Neuronal stem cell (in vitro differentiated cells): ENCODE results near the gene PRSS21.

ENCODE experiments used
- DNase-seq: peaks from one replicate; pipeline ENCODE4 v3.0.0-alpha.2; 2013; ENCODE audit warnings: low spot score
- H2AFZ ChIP-seq: one replicate; pipeline ENCODE4 v1.6.1; 2013; ENCODE audit warnings: mild to moderate bottlenecking, low read length, inconsistent platforms
- H2AK5ac ChIP-seq: 2 replicates; pipeline ENCODE4 v1.6.1; 2013; ENCODE audit warnings: low read depth, mild to moderate bottlenecking, inconsistent platforms, low read length, moderate library complexity, mixed read lengths
- H2BK120ac ChIP-seq: 2 replicates; pipeline ENCODE4 v1.6.1; 2013; ENCODE audit warnings: low read depth, mild to moderate bottlenecking, inconsistent platforms, low read length, moderate library complexity, mixed read lengths
- H2BK12ac ChIP-seq: one replicate; pipeline ENCODE4 v1.6.1; 2013; ENCODE audit warnings: low read length, inconsistent platforms
- H2BK15ac ChIP-seq: 2 replicates; pipeline ENCODE4 v1.6.1; 2013; ENCODE audit warnings: mild to moderate bottlenecking, low read length, inconsistent platforms, mixed read lengths
- H2BK5ac ChIP-seq: one replicate; pipeline ENCODE4 v1.6.1; 2013; ENCODE audit warnings: inconsistent platforms, mild to moderate bottlenecking, low read length, moderate library complexity
- H3K14ac ChIP-seq: one replicate; pipeline ENCODE4 v1.6.1; 2013; ENCODE audit warnings: low read length, inconsistent platforms
- H3K18ac ChIP-seq: 2 replicates; pipeline ENCODE4 v1.6.1; 2013; ENCODE audit warnings: low read length, inconsistent platforms
- H3K23ac ChIP-seq: 2 replicates; pipeline ENCODE4 v1.6.1; 2013; ENCODE audit warnings: low read depth, mild to moderate bottlenecking, mixed read lengths, low read length, inconsistent platforms; ENCODE audit not compliant: poor library complexity
- H3K27ac ChIP-seq: replicated peaks from 3 replicates; pipeline ENCODE4 v1.5.1; 2013; ENCODE audit warnings: low read length, inconsistent platforms
- H3K27me3 ChIP-seq, 3 experiments: 2 replicates each; pipeline ENCODE4 v1.6.1; 2013; ENCODE audit warnings: low read length in 3 of 3, mild to moderate bottlenecking in 2 of 3, inconsistent platforms in 1 of 3, low read depth in 1 of 3, mixed read lengths in 1 of 3, moderate library complexity in 1 of 3; ENCODE audit not compliant: control insufficient read depth in 3 of 3, insufficient read depth in 3 of 3
- H3K36me3 ChIP-seq, 2 donors: replicated peaks in 1 of 2; 2 replicates each; pipeline ENCODE4 v1.6.1; 2013; ENCODE audit warnings: low read length in 2 of 2; ENCODE audit not compliant: control insufficient read depth in 2 of 2, insufficient read depth in 2 of 2
- H3K4ac ChIP-seq: 2 replicates; pipeline ENCODE4 v1.6.1; 2013; ENCODE audit warnings: inconsistent platforms, mild to moderate bottlenecking, low read length, moderate library complexity
- H3K4me1 ChIP-seq, 2 donors: 1 replicate in 1 of 2; 2 replicates in 1 of 2; pipeline ENCODE4 v1.6.1; 2013; ENCODE audit warnings: low read length in 2 of 2, low read depth in 1 of 2; ENCODE audit not compliant: control insufficient read depth in 2 of 2, insufficient read depth in 1 of 2
- H3K4me2 ChIP-seq: one replicate; pipeline ENCODE4 v1.6.1; 2013; ENCODE audit warnings: mild to moderate bottlenecking, low read length, inconsistent platforms; ENCODE audit not compliant: insufficient read depth, poor library complexity, severe bottlenecking
- H3K4me3 ChIP-seq, 2 donors: 2 replicates each; pipeline ENCODE4 v1.5.1; 2013; ENCODE audit warnings: low read length in 2 of 2, mild to moderate bottlenecking in 2 of 2, inconsistent platforms in 1 of 2, moderate library complexity in 1 of 2
- H3K79me1 ChIP-seq: one replicate; pipeline ENCODE4 v1.6.1; 2013; ENCODE audit warnings: low read depth, mild to moderate bottlenecking, inconsistent platforms, low read length, moderate library complexity
- H3K9ac ChIP-seq: one replicate; pipeline ENCODE4 v1.6.1; 2013; ENCODE audit warnings: mild to moderate bottlenecking, low read depth, low read length, inconsistent platforms; ENCODE audit not compliant: poor library complexity
- H3K9me3 ChIP-seq, 2 donors: replicated peaks in 1 of 2; 2 replicates each; pipeline versions ENCODE3 to v1.6.1; 2013; ENCODE audit warnings: low read length in 2 of 2, mild to moderate bottlenecking in 2 of 2, inconsistent platforms in 1 of 2, low read depth in 1 of 2, mixed read lengths in 1 of 2, moderate library complexity in 1 of 2; ENCODE audit not compliant: control insufficient read depth in 2 of 2, insufficient read depth in 1 of 2
- H4K8ac ChIP-seq: one replicate; pipeline ENCODE4 v1.6.1; 2013; ENCODE audit warnings: low read depth, mild to moderate bottlenecking, inconsistent platforms, low read length, moderate library complexity
- H4K91ac ChIP-seq: one replicate; pipeline ENCODE4 v1.6.1; 2013; ENCODE audit warnings: low read length, low read depth, mild to moderate bottlenecking, inconsistent platforms; ENCODE audit not compliant: poor library complexity
- WGBS, 2 donors: extraction: QIAGEN DNeasy Blood & Tissue Kit; methylation state at CpG; one replicate each; pipeline ENCODE4 v1.1.7; 2013; ENCODE audit warnings: missing lambda C conversion rate in 2 of 2, mixed read lengths in 1 of 2; ENCODE audit not compliant: insufficient read length in 2 of 2, insufficient replicate concordance in 1 of 2; ENCODE audit errors: extremely low coverage in 2 of 2; 5-methylcytosine and 5-hydroxymethylcytosine counted together

The PRSS21 gene

DNA sequence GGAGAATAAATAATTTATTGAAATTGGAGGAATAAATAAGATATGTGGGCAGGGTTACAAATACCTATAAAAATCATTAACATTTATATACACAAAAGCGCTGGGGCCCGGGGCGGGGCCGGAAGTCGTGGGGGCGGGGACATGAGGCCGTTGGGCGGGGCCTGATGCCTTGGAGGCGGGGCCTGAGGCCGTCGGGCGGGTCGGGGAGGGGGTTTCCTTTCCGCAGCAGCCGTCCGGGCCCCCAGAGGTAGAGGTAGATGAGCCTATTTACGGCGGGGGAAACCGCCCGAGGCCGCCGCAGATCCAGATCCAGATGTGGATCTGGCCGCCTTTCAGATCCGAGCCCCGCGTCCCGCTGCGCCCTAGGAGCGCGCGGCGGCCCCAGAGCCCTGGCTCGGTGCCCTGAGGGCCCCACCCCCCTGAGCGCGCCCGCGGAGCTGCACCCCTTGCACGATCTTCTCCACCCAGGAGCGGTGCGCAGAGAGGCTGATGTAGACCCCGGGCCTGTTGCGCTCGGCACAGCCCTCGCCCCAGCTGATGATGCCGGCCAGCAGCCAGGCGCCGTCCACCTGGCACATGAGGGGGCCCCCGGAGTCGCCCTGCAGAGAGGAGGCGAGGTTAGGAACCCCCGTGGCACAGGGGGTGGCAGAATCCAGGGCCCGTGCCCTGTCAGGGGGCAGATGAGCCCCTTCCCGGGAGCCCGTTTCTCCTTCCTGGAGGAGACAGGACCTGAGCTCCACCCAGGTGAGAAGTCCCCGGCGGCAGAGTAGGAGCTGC, 35.9 kb downstream of the PRSS21 start:
- peaks cover 4 to 26% (median 13%) of the 10 kb centered on the region in 3 experiments for H3K27me3 ChIP-seq
- H3K27ac ChIP-seq, result no peak overlapping the region
- no peak overlapping the region for H2AK5ac ChIP-seq
- no peaks in the 10 kb centered on the region for H3K36me3 ChIP-seq
- H3K4me2 ChIP-seq, result no peak overlapping the region
- no peak overlapping the region for H4K91ac ChIP-seq
- H3K23ac ChIP-seq, result peak overlapping the region; percentile 73
- H3K4me1 ChIP-seq, result no peaks in the 10 kb centered on the region
- no peak overlapping the region for H2AFZ ChIP-seq
- peaks cover 4 to 14% of the 10 kb centered on the region in 2 donors for H3K9me3 ChIP-seq
- H3K4ac ChIP-seq, result no peak overlapping the region
- H3K4me3 ChIP-seq, result no peak overlapping the region
- H4K8ac ChIP-seq, result no peak overlapping the region
- no peak overlapping the region for H3K18ac ChIP-seq
- H3K14ac ChIP-seq, result peak overlapping the region; percentile 8
- H2BK5ac ChIP-seq, result no peak overlapping the region
- H3K9ac ChIP-seq, result no peak overlapping the region
- H3K79me1 ChIP-seq, result peaks cover 3% of the 10 kb centered on the region
- no CpG with 5 or more reads among the region's 56 CpGs for WGBS, 2 donors
- no peak overlapping the region for H2BK12ac ChIP-seq
- no peak for DNase-seq
- no peak overlapping the region for H2BK15ac ChIP-seq
- H2BK120ac ChIP-seq, result no peak overlapping the region

DNA sequence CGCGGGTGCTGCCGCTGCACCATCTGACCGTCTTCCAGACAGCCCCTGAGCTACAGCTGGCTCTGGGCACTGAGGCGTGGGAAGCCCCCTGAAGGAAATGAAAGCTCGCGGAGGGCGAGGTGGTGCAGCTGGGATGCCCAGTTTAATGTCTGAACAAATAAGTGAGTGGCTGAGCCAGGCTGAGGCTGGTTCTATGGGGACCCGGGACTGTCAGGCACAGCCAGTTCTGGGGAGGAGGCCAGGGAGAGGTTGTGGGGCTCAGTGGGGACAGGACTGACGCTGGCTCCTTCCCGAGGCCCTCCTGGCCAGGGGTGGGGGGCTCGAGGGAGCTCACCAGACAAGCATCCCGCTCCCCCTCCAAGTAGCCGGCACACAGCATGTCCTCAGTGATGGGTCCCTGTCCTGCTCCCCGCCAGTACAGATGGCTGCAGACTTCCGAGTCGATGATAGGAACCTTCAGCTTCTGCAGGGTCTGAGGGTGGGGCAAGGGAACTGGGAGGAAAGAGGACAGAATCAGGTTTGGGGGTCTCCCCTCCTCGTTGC, 36.6 kb downstream of the PRSS21 start:
- Histone ChIP-seq H3K4me3 (no peak overlapping the region), H2AK5ac (no peak overlapping the region), H3K9ac (no peak overlapping the region), H3K4ac (no peak overlapping the region), H2BK5ac (no peak overlapping the region), H2BK120ac (no peak overlapping the region), H3K36me3 (no peaks in the 10 kb centered on the region), H4K8ac (no peak overlapping the region), H3K4me2 (no peak overlapping the region), H2AFZ (no peak overlapping the region), H2BK15ac (no peak overlapping the region), H3K9me3 (peaks cover 4 to 14% of the 10 kb centered on the region in 2 donors), H3K27me3 (peaks cover 9 to 32% (median 20%) of the 10 kb centered on the region in 3 experiments), H4K91ac (no peak overlapping the region), H3K4me1 (no peaks in the 10 kb centered on the region), H3K79me1 (peaks cover 3% of the 10 kb centered on the region), H3K27ac (no peak overlapping the region), H3K23ac (no peak overlapping the region), H3K14ac (no peak overlapping the region), H3K18ac (no peak overlapping the region), H2BK12ac (no peak overlapping the region)
- no CpG with 5 or more reads among the region's 18 CpGs for WGBS, 2 donors
- no peak for DNase-seq

DNA sequence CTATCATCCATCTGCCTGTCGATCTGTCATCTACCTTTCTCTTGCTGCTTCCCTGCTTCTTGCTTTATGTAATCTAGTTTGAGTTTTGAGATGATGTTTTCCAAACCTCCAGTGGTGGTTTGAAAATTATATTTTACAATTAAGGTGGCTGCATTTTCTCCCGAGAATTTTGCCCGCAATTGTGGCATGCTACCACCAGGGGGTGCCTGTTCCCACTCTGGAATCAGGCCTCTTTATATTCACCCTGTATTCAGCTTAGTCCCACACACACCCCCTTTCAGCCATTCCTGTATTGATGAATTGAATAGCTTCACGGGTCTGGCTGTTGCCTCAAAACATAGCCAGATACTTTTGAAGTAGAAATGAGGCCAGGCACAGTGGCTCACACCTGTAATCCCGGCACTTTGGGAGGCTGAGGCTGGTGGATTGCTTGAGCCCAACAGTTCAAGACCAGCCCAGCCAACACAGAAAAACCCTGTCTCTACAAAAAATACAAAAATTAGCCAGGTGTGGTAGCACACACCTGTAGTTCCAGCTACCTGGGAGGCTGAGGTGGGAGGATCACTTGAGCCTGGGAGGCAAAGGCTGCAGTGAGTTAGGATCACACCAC, 37.8 kb downstream of the PRSS21 start:
- WGBS, 2 donors, result no CpG with 5 or more reads among the region's 5 CpGs
- no peak overlapping the region for H3K14ac ChIP-seq
- H3K4me2 ChIP-seq, result no peak overlapping the region
- H3K27ac ChIP-seq, result no peak overlapping the region
- no peak overlapping the region for H3K4me3 ChIP-seq
- peaks cover 13 to 33% (median 29%) of the 10 kb centered on the region in 3 experiments for H3K27me3 ChIP-seq
- H2BK5ac ChIP-seq, result no peak overlapping the region
- H3K23ac ChIP-seq, result no peak overlapping the region
- H2BK15ac ChIP-seq, result no peak overlapping the region
- peaks cover 4 to 14% of the 10 kb centered on the region in 2 donors for H3K9me3 ChIP-seq
- H2BK120ac ChIP-seq, result no peak overlapping the region
- no peak overlapping the region for H2AFZ ChIP-seq
- H4K91ac ChIP-seq, result no peak overlapping the region
- no peak overlapping the region for H2AK5ac ChIP-seq
- DNase-seq, result no peak
- H3K79me1 ChIP-seq, result peaks cover 3% of the 10 kb centered on the region
- no peak overlapping the region for H4K8ac ChIP-seq
- H3K18ac ChIP-seq, result no peak overlapping the region
- no peak overlapping the region for H3K4ac ChIP-seq
- no peak overlapping the region for H2BK12ac ChIP-seq
- no peak overlapping the region for H3K9ac ChIP-seq
- H3K4me1 ChIP-seq, result no peaks in the 10 kb centered on the region
- no peaks in the 10 kb centered on the region for H3K36me3 ChIP-seq

DNA sequence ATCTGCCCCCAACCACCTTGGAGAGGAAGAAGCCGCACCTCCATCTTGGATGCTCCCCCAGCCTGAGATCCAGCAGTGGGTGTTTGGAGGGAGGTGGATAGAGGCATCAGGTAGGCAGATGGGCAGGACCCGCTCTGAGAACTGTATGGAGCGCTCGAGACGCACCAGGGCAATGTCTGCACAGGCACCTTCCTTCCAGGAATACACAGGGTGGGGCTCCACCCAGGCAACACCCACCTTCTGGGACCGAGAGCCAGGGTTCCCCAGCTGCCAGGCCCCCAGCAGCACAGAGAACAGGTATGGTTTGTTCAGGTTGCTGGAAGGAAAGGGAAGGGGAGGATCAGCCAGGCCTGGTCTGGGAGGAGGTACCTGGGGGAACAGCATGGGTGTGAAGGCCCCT, 38.5 kb downstream of the PRSS21 start:
- no peak overlapping the region for H2BK5ac ChIP-seq
- no peak overlapping the region for H3K18ac ChIP-seq
- peaks cover 4 to 14% of the 10 kb centered on the region in 2 donors for H3K9me3 ChIP-seq
- no peak overlapping the region for H3K27ac ChIP-seq
- H2AK5ac ChIP-seq, result no peak overlapping the region
- no peaks in the 10 kb centered on the region for H3K4me1 ChIP-seq
- H3K27me3 ChIP-seq, result peaks cover 13 to 41% (median 32%) of the 10 kb centered on the region in 3 experiments
- no peak overlapping the region for H3K23ac ChIP-seq
- no peak overlapping the region for H2BK120ac ChIP-seq
- no peak overlapping the region for H2BK15ac ChIP-seq
- no peak overlapping the region for H2BK12ac ChIP-seq
- H3K14ac ChIP-seq, result no peak overlapping the region
- no peak overlapping the region for H3K4me3 ChIP-seq
- H3K9ac ChIP-seq, result no peak overlapping the region
- H2AFZ ChIP-seq, result no peak overlapping the region
- H4K8ac ChIP-seq, result no peak overlapping the region
- H3K36me3 ChIP-seq, result no peaks in the 10 kb centered on the region
- H4K91ac ChIP-seq, result no peak overlapping the region
- no peak overlapping the region for H3K4me2 ChIP-seq
- H3K79me1 ChIP-seq, result no peaks in the 10 kb centered on the region
- no peak for DNase-seq
- no peak overlapping the region for H3K4ac ChIP-seq
- no CpG with 5 or more reads among the region's 6 CpGs for WGBS, 2 donors
